Neural cell (in vitro differentiated cells): ENCODE results near the gene KRTAP5-10. TPM values are rescaled to one million over a fixed set of nuclear protein-coding genes. Genes with fewer than 3 reads are reported as not detected.

Experiments used
- H2AFZ ChIP-seq: fragments of 200-600, 300-800 bp; sonication (generic), shearing (Covaris generic); 2 replicates; pipeline ENCODE4 v1.6.0; 2014; ENCODE audit warnings: low read depth, mild to moderate bottlenecking, antibody characterized with exemption, low read length, moderate library complexity
- H3F3A ChIP-seq: fragments of 200-600 bp; shearing (Covaris generic); 2 replicates; pipeline ENCODE4 v1.6.1; 2016; ENCODE audit warnings: mild to moderate bottlenecking, moderate library complexity, mixed read lengths, antibody characterized with exemption, low read length; ENCODE audit not compliant: insufficient read depth, poor library complexity, severe bottlenecking
- H3K27ac ChIP-seq: fragments of 200-600, 300-800 bp; sonication (generic), shearing (Covaris generic); 2 replicates; pipeline ENCODE4 v1.5.1; 2014; ENCODE audit warnings: mild to moderate bottlenecking, low read length, moderate library complexity
- H3K27me3 ChIP-seq: fragments of 300-800, 200-600 bp; sonication (generic), shearing (Covaris generic); 2 replicates; pipeline ENCODE4 v1.6.0; 2014; ENCODE audit warnings: mild to moderate bottlenecking, low read depth, low read length, moderate library complexity; ENCODE audit not compliant: insufficient read depth
- H3K36me3 ChIP-seq: fragments of 300-800, 200-600 bp; sonication (generic), shearing (Covaris generic); 2 replicates; pipeline ENCODE4 v1.5.1; 2014; ENCODE audit warnings: mild to moderate bottlenecking, antibody characterized with exemption, low read length, moderate library complexity; ENCODE audit not compliant: insufficient read depth
- H3K4me2 ChIP-seq: fragments of 300-800, 200-600 bp; sonication (generic), shearing (Covaris generic); 2 replicates; pipeline ENCODE4 v1.6.0; 2014; ENCODE audit warnings: mild to moderate bottlenecking, low read length
- H3K4me3 ChIP-seq: fragments of 300-800, 200-600 bp; sonication (generic), shearing (Covaris generic); 2 replicates; pipeline ENCODE4 v1.5.1; 2014; ENCODE audit warnings: mild to moderate bottlenecking, low read length, moderate library complexity
- H3K79me2 ChIP-seq: fragments of 200-600 bp; shearing (Covaris generic); replicated peaks from 2 replicates; pipeline ENCODE4 v1.6.0; 2014; ENCODE audit warnings: mild to moderate bottlenecking, low read length, moderate library complexity; ENCODE audit not compliant: insufficient read depth
- H3K9ac ChIP-seq: fragments of 300-800, 200-600 bp; sonication (generic), shearing (Covaris generic); 2 replicates; pipeline ENCODE4 v1.6.1; 2016; ENCODE audit warnings: mild to moderate bottlenecking, low read length, mixed read lengths
- H3K9me2 ChIP-seq: fragments of 200-600 bp; shearing (Covaris generic); 2 replicates; pipeline ENCODE4 v1.6.1; 2016; ENCODE audit warnings: mild to moderate bottlenecking, low read length, mixed read lengths; ENCODE audit not compliant: insufficient read depth
- H3K9me3 ChIP-seq: fragments of 200-600, 300-800 bp; sonication (generic), shearing (Covaris generic); 2 replicates; pipeline ENCODE4 v1.6.1; 2016; ENCODE audit warnings: mild to moderate bottlenecking, mixed run types, low read length, moderate library complexity, mixed read lengths
- H4K20me1 ChIP-seq: fragments of 200-600 bp; shearing (Covaris generic); 2 replicates; pipeline ENCODE4 v1.6.1; 2016; ENCODE audit warnings: mild to moderate bottlenecking, mixed run types; ENCODE audit not compliant: insufficient read depth
- EP300 ChIP-seq: fragments of 450-650 bp; conservative IDR thresholded peaks from 2 replicates; pipeline ENCODE4 v1.6.1; 2014; ENCODE audit warnings: antibody characterized with exemption, mild to moderate bottlenecking, moderate library complexity; ENCODE audit not compliant: poor library complexity, severe bottlenecking
- EZH2 ChIP-seq: fragments of 200-600, 300-800 bp; shearing (Covaris generic), sonication (generic); IDR thresholded peaks from 2 replicates; pipeline ENCODE4 v1.6.1; 2014; ENCODE audit warnings: antibody characterized with exemption, low read length, borderline replicate concordance, mild to moderate bottlenecking; ENCODE audit not compliant: insufficient read depth, poor library complexity, severe bottlenecking
- MXI1 ChIP-seq: fragments of 450-650 bp; conservative IDR thresholded peaks from 2 replicates; pipeline ENCODE4 v1.6.1; 2014; ENCODE audit warnings: antibody characterized with exemption, mild to moderate bottlenecking; ENCODE audit not compliant: poor library complexity, severe bottlenecking
- POLR2AphosphoS5 ChIP-seq: IDR thresholded peaks from 2 replicates; pipeline ENCODE4 v1.6.1; 2012
- TAF1 ChIP-seq: IDR thresholded peaks from 2 replicates; pipeline ENCODE4 v1.6.1; 2012; ENCODE audit warnings: low read depth
- polyA plus RNA-seq: library from polyadenylated mRNA; depleted of rRNA; stranded (reverse); fragments of >200 nt; gene quantifications from 2 replicates; pipeline ENCODE4 v1.2.3, GENCODE V29; 2014
- TF ChIP-seq, protein P1 (sequence below): fragments of 450-650 bp; IDR thresholded peaks from 2 replicates; pipeline ENCODE4 v1.5.1; 2014; ENCODE audit warnings: antibody characterized with exemption, mild to moderate bottlenecking, moderate library complexity; ENCODE audit not compliant: poor library complexity, severe bottlenecking
- TF ChIP-seq, protein P2 (sequence below): IDR thresholded peaks from 2 replicates; pipeline ENCODE4 v1.6.1; 2012; ENCODE audit warnings: borderline replicate concordance

Gene KRTAP5-10
- polyA plus RNA-seq, 1 donor from 2014 or later, result not detected

DNA sequence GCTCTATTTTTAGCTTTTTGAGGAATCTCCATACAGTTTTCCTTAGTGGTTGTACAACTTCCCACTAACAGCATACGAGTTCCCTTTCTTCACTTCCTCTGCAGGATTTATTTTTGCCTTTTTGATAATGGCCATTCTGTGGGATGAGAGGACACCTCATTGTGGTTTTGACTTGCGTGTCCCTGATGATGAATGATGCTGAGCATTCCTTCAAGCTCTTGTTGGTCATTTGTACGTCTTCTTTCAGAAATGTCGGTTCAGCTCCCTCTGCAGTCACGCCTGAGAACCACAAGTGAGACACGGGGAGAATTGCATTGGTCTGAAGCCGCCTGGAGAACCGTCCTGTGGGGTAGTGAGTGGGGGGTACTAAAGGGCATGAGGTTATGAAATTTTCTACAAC, 2.0 kb upstream of the KRTAP5-10 start:
- H3K4me2 ChIP-seq, result no peak overlapping the region
- no peaks in the 10 kb centered on the region for H3K36me3 ChIP-seq
- H3K27ac ChIP-seq, result no peak overlapping the region
- H2AFZ ChIP-seq, result no peak overlapping the region
- TF ChIP-seq, protein P1, sequence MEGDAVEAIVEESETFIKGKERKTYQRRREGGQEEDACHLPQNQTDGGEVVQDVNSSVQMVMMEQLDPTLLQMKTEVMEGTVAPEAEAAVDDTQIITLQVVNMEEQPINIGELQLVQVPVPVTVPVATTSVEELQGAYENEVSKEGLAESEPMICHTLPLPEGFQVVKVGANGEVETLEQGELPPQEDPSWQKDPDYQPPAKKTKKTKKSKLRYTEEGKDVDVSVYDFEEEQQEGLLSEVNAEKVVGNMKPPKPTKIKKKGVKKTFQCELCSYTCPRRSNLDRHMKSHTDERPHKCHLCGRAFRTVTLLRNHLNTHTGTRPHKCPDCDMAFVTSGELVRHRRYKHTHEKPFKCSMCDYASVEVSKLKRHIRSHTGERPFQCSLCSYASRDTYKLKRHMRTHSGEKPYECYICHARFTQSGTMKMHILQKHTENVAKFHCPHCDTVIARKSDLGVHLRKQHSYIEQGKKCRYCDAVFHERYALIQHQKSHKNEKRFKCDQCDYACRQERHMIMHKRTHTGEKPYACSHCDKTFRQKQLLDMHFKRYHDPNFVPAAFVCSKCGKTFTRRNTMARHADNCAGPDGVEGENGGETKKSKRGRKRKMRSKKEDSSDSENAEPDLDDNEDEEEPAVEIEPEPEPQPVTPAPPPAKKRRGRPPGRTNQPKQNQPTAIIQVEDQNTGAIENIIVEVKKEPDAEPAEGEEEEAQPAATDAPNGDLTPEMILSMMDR, result no peak
- TF ChIP-seq POLR2AphosphoS5, result no peak
- H3K9me2 ChIP-seq, result no peaks in the 10 kb centered on the region
- H3F3A ChIP-seq, result no peaks in the 10 kb centered on the region
- H3K4me3 ChIP-seq, result no peak overlapping the region
- H3K9me3 ChIP-seq, result no peaks in the 10 kb centered on the region
- no peaks in the 10 kb centered on the region for H4K20me1 ChIP-seq
- no peaks in the 10 kb centered on the region for H3K79me2 ChIP-seq
- no peaks in the 10 kb centered on the region for H3K27me3 ChIP-seq
- H3K9ac ChIP-seq, result no peak overlapping the region

DNA sequence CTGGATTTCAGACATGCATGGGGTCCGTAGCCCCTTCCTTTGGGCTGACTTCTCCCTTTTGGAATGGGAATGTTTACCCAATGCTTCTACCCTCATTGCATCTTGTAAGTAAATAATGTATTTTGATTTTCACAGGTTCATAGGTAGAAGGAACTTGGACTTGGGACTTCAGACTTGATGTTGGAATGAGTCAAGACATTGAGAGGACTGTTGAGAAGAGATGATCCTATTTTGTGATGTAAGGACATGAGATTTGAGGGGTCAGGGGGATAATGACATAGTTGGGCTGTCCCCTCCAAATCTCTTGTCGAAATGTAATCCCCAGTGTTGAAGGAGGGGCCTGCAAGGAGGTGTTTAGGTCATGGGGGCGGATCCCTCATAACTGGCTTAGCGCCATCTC, 933 bp upstream of the KRTAP5-10 start:
- no peaks in the 10 kb centered on the region for H3F3A ChIP-seq
- no peak overlapping the region for H3K9ac ChIP-seq
- no peaks in the 10 kb centered on the region for H3K79me2 ChIP-seq
- H3K9me2 ChIP-seq, result no peaks in the 10 kb centered on the region
- H3K4me2 ChIP-seq, result no peak overlapping the region
- no peaks in the 10 kb centered on the region for H3K9me3 ChIP-seq
- no peaks in the 10 kb centered on the region for H3K36me3 ChIP-seq
- no peak overlapping the region for H3K4me3 ChIP-seq
- H3K27ac ChIP-seq, result no peak overlapping the region
- no peaks in the 10 kb centered on the region for H4K20me1 ChIP-seq
- H2AFZ ChIP-seq, result no peak overlapping the region
- H3K27me3 ChIP-seq, result no peaks in the 10 kb centered on the region
- TF ChIP-seq, protein P2, sequence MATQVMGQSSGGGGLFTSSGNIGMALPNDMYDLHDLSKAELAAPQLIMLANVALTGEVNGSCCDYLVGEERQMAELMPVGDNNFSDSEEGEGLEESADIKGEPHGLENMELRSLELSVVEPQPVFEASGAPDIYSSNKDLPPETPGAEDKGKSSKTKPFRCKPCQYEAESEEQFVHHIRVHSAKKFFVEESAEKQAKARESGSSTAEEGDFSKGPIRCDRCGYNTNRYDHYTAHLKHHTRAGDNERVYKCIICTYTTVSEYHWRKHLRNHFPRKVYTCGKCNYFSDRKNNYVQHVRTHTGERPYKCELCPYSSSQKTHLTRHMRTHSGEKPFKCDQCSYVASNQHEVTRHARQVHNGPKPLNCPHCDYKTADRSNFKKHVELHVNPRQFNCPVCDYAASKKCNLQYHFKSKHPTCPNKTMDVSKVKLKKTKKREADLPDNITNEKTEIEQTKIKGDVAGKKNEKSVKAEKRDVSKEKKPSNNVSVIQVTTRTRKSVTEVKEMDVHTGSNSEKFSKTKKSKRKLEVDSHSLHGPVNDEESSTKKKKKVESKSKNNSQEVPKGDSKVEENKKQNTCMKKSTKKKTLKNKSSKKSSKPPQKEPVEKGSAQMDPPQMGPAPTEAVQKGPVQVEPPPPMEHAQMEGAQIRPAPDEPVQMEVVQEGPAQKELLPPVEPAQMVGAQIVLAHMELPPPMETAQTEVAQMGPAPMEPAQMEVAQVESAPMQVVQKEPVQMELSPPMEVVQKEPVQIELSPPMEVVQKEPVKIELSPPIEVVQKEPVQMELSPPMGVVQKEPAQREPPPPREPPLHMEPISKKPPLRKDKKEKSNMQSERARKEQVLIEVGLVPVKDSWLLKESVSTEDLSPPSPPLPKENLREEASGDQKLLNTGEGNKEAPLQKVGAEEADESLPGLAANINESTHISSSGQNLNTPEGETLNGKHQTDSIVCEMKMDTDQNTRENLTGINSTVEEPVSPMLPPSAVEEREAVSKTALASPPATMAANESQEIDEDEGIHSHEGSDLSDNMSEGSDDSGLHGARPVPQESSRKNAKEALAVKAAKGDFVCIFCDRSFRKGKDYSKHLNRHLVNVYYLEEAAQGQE, result no peak
- TF ChIP-seq MXI1 (no peak), TAF1 (no peak), POLR2AphosphoS5 (no peak), EP300 (no peak), EZH2 (no peak)
- TF ChIP-seq, protein P1, result no peak
